SH-SY5Y (cell line): ENCODE results near the gene CNOT4.

ENCODE experiments used
- GATA2 ChIP-seq: IDR thresholded peaks from 2 replicates; pipeline ENCODE4 v1.6.1; 2011; ENCODE audit warnings: mild to moderate bottlenecking, low read depth, low read length
- GATA3 ChIP-seq: IDR thresholded peaks from 2 replicates; pipeline ENCODE4 v1.6.1; 2011; ENCODE audit warnings: low read depth, mild to moderate bottlenecking, low read length, moderate library complexity

DNA sequence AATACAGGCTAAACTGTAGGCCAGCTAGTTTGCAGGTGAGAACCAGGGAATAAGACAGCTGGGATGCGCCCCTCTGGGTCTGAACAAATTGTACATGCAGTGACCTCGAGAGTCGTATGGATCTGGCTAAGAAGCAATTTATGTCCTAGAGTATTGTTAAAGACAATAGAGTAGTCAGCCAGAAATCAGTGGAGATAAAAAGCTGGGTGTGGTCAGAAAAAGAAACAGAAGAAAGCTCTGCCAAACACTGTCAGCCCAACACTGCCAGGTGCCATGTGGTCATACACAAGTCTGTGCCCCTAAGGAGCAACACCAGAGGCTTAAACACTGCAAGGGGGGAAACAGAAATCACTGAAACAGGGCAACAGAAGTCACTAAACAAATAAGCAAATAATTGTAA, 62.2 kb downstream of the CNOT4 start:
- TF ChIP-seq GATA2 (no peak), GATA3 (no peak)
